ENCODE measurements around the gene THAP12. TPM values are rescaled to one million over a fixed set of nuclear protein-coding genes. Genes with fewer than 3 reads are reported as not detected.
A peak's percentile ranks its signal among the peaks of the same experiment; 100 is the strongest.

THAP12 gene
- total RNA-seq, 1 experiment from 2014 or later = 42.5 TPM

DNA sequence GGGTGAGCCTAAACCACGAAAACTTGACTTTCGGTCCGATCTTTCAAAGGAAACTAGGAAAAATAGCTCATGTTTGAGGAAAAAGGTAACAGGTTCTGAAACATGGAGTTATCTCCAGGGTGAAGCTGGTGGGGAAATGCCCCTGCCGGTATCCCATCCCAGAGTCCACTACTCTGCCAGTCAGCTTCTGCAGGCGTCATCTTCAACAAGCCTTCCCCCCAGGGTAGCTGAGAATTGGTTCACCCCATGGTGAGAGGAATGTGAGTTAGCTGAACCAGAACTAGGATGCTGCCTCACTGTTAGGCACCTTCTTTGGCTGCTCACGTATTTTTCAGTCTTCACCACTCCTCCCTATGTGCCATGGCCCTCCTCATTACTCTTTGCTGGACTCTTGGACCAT, 1.3 kb upstream of the THAP12 start:
- H3K9me3 ChIP-seq (ENCODE audit: control insufficient read depth, low read depth, low read length) = no peaks in the 10 kb centered on the region
- H3T11ph ChIP-seq (ENCODE audit: low read length) = no peak overlapping the region
- no peak for TF ChIP-seq CTCF (conservative IDR thresholded peaks at IDR 0.05)
- H4K8ac ChIP-seq (replicated peaks; ENCODE audit: insufficient read length, low read depth, low read length) = no peak overlapping the region
- H4K91ac ChIP-seq (ENCODE audit: insufficient read length, low read depth, low read length) = no peak overlapping the region
- H3K79me1 ChIP-seq (ENCODE audit: insufficient read depth, low read depth, low read length, poor library complexity, severe bottlenecking) = peaks cover 4% of the 10 kb centered on the region
- H2AK5ac ChIP-seq (ENCODE audit: insufficient read length, low read length) = no peak overlapping the region
- H4K20me1 ChIP-seq (ENCODE audit: control insufficient read depth, insufficient read depth, insufficient read length) = no peaks in the 10 kb centered on the region
- peaks cover 16% of the 10 kb centered on the region; the same call in 1 of the 2 replicates for H3K79me2 ChIP-seq (ENCODE audit: insufficient read depth, low read length)
- H3K14ac ChIP-seq (ENCODE audit: insufficient read depth, low read length) = no peak overlapping the region
- no peak overlapping the region for H3K27ac Mint-ChIP-seq
- H2BK5ac ChIP-seq (ENCODE audit: insufficient read length, low read length) = no peak overlapping the region
- H3K27me3 Mint-ChIP-seq (ENCODE audit: low read depth) = peaks cover 2% of the 10 kb centered on the region; the same call in 1 of the 2 replicates
- peaks cover 12% of the 10 kb centered on the region; the same call in 1 of the 2 replicates for H3K4me1 ChIP-seq (ENCODE audit: insufficient read depth, low read length)
- H3K27ac ChIP-seq (ENCODE audit: insufficient read length, low read depth, low read length) = no peak overlapping the region
- H3K4me2 ChIP-seq (ENCODE audit: insufficient read depth, insufficient read length, low read length) = peak overlapping the region; percentile 94
- no peak overlapping the region for H3K4ac ChIP-seq (ENCODE audit: low read depth, low read length)
- H3K23me2 ChIP-seq (ENCODE audit: insufficient read length, low read depth, low read length, poor library complexity, severe bottlenecking) = peaks cover 11% of the 10 kb centered on the region
- H2BK12ac ChIP-seq (ENCODE audit: insufficient read length, low read depth, low read length) = no peak overlapping the region
- no CpG with 5 or more reads among the region's 6 CpGs for WGBS (ENCODE audit: extremely low coverage, insufficient read length, low lambda C conversion rate)
- H3K56ac ChIP-seq (ENCODE audit: insufficient read length, low read depth, low read length) = no peak overlapping the region
- peaks cover 0 to 12% (median 8%) of the 10 kb centered on the region in 3 experiments; a peak in 4 of 7 replicates for H3K36me3 Mint-ChIP-seq (ENCODE audit: insufficient read depth in 1 of 3, low read depth in 3 of 3)
- H3K4me3 Mint-ChIP-seq = peak overlapping the region; percentile 92 to 93
- peaks cover 41% of the 10 kb centered on the region in 2 experiments for H3K4me1 Mint-ChIP-seq
- no peak overlapping the region for H2AFZ ChIP-seq (ENCODE audit: low read length)
- no peak overlapping the region for H4K5ac ChIP-seq (ENCODE audit: insufficient read length, low read depth, low read length)
- H2BK20ac ChIP-seq (ENCODE audit: low read depth, low read length, poor library complexity, severe bottlenecking) = no peak overlapping the region
- DNase-seq = no peak
- H3K27me3 ChIP-seq (ENCODE audit: insufficient read depth, low read length) = no peaks in the 10 kb centered on the region
- no peaks in the 10 kb centered on the region for H3K9me3 Mint-ChIP-seq
- no peak overlapping the region for H3K23ac ChIP-seq (ENCODE audit: insufficient read length, low read depth, low read length)
- no peak overlapping the region for H2BK15ac ChIP-seq (ENCODE audit: low read depth, low read length)
- H2BK120ac ChIP-seq (ENCODE audit: low read depth, low read length, poor library complexity, severe bottlenecking) = no peak overlapping the region
- no peak overlapping the region for H3K18ac ChIP-seq (ENCODE audit: insufficient read length, low read depth, low read length)
- no peak overlapping the region for H3K9ac ChIP-seq (ENCODE audit: extremely low read depth, insufficient read length, low read length)
